ENCODE results near the gene ASPHD1. TPM values are rescaled to one million over a fixed set of nuclear protein-coding genes. Genes with fewer than 3 reads are reported as not detected.

The ASPHD1 gene
- total and polyA plus RNA-seq, 2 experiments from 2014 or later: 18.6 to 35.5 TPM

GRCh38 chr16:29920288-29921033, 20.2 kb downstream of the ASPHD1 start:
- Histone ChIP-seq H3K4me1 (ENCODE audit: insufficient read depth) (peaks cover 6% of the 10 kb centered on the region), H2AFZ (no peak overlapping the region), H3K4me2 (no peak overlapping the region), H3K79me2 (peaks cover 34% of the 10 kb centered on the region), H3K4me3 (no peak overlapping the region), H3K27ac (no peak overlapping the region), H3K9me3 (ENCODE audit: low read depth) (no peaks in the 10 kb centered on the region), H3K27me3 (no peaks in the 10 kb centered on the region), H3K9me2 (replicated peaks; ENCODE audit: insufficient read depth) (no peaks in the 10 kb centered on the region), H3K36me3 (replicated peaks; ENCODE audit: insufficient read depth, low read depth) (no peaks in the 10 kb centered on the region), H4K20me1 (ENCODE audit: insufficient read depth, poor library complexity, severe bottlenecking) (no peaks in the 10 kb centered on the region)
- no peak for DNase-seq (ENCODE audit: low spot score)
- TF ChIP-seq CTCF (IDR thresholded peaks at IDR 0.05; ENCODE audit: poor library complexity) (no peak), EZH2phosphoT487 (IDR thresholded peaks at IDR 0.05; ENCODE audit: low read depth, severe bottlenecking, unreplicated experiment) (no peak), EZH2 (IDR thresholded peaks at IDR 0.05; ENCODE audit: borderline replicate concordance) (no peak)
- 95% methylated on average over 6 of the region's 6 CpGs for WGBS (ENCODE audit: low lambda C conversion rate, missing lambda C conversion rate)

DNA sequence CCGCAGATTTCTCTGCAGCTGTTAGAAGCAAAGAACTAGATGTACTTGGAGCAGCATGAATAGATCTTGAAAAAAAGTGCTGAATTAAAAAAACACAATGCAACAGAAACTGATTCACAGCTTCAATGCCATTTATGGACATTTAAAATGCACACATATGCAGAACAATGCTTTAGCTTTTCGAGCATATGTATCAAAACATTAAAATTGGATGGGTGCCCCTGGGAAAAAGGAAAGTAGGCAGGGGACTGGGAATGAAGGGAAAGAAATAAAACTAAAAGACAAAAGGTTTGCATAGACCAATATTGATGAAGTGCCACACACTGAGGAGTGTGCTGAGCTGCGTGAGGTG, 20.7 kb downstream of the ASPHD1 start:
- Histone ChIP-seq H3K27ac (no peak overlapping the region), H3K36me3 (replicated peaks; ENCODE audit: insufficient read depth, low read depth) (no peaks in the 10 kb centered on the region), H4K20me1 (ENCODE audit: insufficient read depth, poor library complexity, severe bottlenecking) (no peaks in the 10 kb centered on the region), H3K9me2 (replicated peaks; ENCODE audit: insufficient read depth) (no peaks in the 10 kb centered on the region), H2AFZ (no peak overlapping the region), H3K4me2 (no peak overlapping the region), H3K9me3 (ENCODE audit: low read depth) (no peaks in the 10 kb centered on the region), H3K4me3 (no peak overlapping the region), H3K4me1 (ENCODE audit: insufficient read depth) (peaks cover 6% of the 10 kb centered on the region), H3K79me2 (peaks cover 38% of the 10 kb centered on the region), H3K27me3 (no peaks in the 10 kb centered on the region)
- DNase-seq (ENCODE audit: low spot score): no peak
- 96% methylated on average over 3 of the region's 3 CpGs for WGBS (ENCODE audit: low lambda C conversion rate, missing lambda C conversion rate)
- TF ChIP-seq EZH2 (IDR thresholded peaks at IDR 0.05; ENCODE audit: borderline replicate concordance): no peak
- TF ChIP-seq EZH2phosphoT487 (IDR thresholded peaks at IDR 0.05; ENCODE audit: low read depth, severe bottlenecking, unreplicated experiment): no peak
- TF ChIP-seq CTCF (IDR thresholded peaks at IDR 0.05; ENCODE audit: poor library complexity): no peak

- Histone ChIP-seq H3K36me3 (replicated peaks; ENCODE audit: insufficient read depth, low read depth) (no peaks in the 10 kb centered on the region), H3K4me1 (ENCODE audit: insufficient read depth) (peaks cover 12% of the 10 kb centered on the region), H3K4me2 (no peak overlapping the region), H4K20me1 (ENCODE audit: insufficient read depth, poor library complexity, severe bottlenecking) (no peaks in the 10 kb centered on the region), H3K9me3 (ENCODE audit: low read depth) (no peaks in the 10 kb centered on the region), H3K27ac (no peak overlapping the region), H2AFZ (no peak overlapping the region), H3K9me2 (replicated peaks; ENCODE audit: insufficient read depth) (no peaks in the 10 kb centered on the region), H3K27me3 (no peaks in the 10 kb centered on the region), H3K4me3 (no peak overlapping the region), H3K79me2 (peaks cover 39% of the 10 kb centered on the region)
- TF ChIP-seq CTCF (IDR thresholded peaks at IDR 0.05; ENCODE audit: poor library complexity): no peak
- no peak for TF ChIP-seq EZH2phosphoT487 (IDR thresholded peaks at IDR 0.05; ENCODE audit: low read depth, severe bottlenecking, unreplicated experiment)
- TF ChIP-seq EZH2 (IDR thresholded peaks at IDR 0.05; ENCODE audit: borderline replicate concordance): no peak
- WGBS (ENCODE audit: low lambda C conversion rate, missing lambda C conversion rate): 100% methylated on average over 2 of the region's 2 CpGs
- DNase-seq (ENCODE audit: low spot score): no peak
Observed at GRCh38 chr16:29922326-29922725, 22.0 kb downstream of the ASPHD1 start.

All from hepatocyte (in vitro differentiated cells).